ENCODE measurements around the gene SLC5A3. TPM values are rescaled to one million over a fixed set of nuclear protein-coding genes. Genes with fewer than 3 reads are reported as not detected.

The SLC5A3 gene
- total and polyA plus RNA-seq, 2 of the 8 experiments (the other 6 are each of a cell fraction or from before 2014, with no cell fraction given): 4.0 to 19.4 TPM

DNA sequence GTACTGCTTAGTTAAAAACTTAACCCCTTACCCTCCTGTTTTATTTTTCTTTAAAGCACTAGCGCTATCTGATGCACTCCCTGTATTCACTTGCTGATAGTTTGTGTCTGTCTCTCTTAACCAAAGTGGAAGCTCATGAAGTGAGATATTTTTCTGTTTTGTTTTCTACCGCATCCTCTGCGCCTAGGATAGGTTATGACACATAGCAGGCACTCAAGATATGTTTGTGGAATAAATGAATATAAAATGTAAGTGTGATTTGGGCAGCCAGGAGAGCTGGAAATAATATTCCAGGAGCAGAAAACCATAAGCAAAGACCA, 49.0 kb upstream of the SLC5A3 start:
- no peak overlapping the region for H3K4me3 ChIP-seq (ENCODE audit: extremely low read depth in 1 of 4, insufficient read depth in 2 of 4, low read depth in 3 of 4, low read length in 4 of 4)
- DNase-seq (ENCODE audit: low read depth in 1 of 2, low spot score in 2 of 2) (no peak), FAIRE-seq (no peak)
- H4K5ac ChIP-seq (ENCODE audit: insufficient read length, low read depth, low read length): no peak overlapping the region
- 94% methylated on average over 3 of the region's 3 CpGs; no CpG with 5 or more reads in 1 of the 2 experiments for WGBS, 2 experiments (ENCODE audit: extremely low coverage in 1 of 2, insufficient coverage in 1 of 2, insufficient read length in 1 of 2, insufficient replicate concordance in 2 of 2, low coverage in 1 of 2, low lambda C conversion rate in 2 of 2, missing lambda C conversion rate in 1 of 2)
- H3K4ac ChIP-seq (replicated peaks; ENCODE audit: insufficient read length, low read depth, low read length): no peak overlapping the region
- TF ChIP-seq POLR2A (IDR thresholded peaks at IDR 0.05; ENCODE audit: control extremely low read depth in 1 of 2, low read depth in 2 of 2, low read length in 2 of 2) (no peak), CREB1 (IDR thresholded peaks at IDR 0.05) (no peak), CBX5 (IDR thresholded peaks at IDR 0.05; ENCODE audit: low read depth, low read length) (no peak), SP4 (IDR thresholded peaks at IDR 0.05; ENCODE audit: low read length) (no peak)
- no peaks in the 10 kb centered on the region for H3K79me1 ChIP-seq (ENCODE audit: low read depth, low read length)
- no peak overlapping the region for H3K18ac ChIP-seq (ENCODE audit: extremely low read depth, low read length)
- no peak overlapping the region for H3K23ac ChIP-seq (ENCODE audit: insufficient read length)
- no peaks in the 10 kb centered on the region for H3K27me3 ChIP-seq (replicated peaks in 1 of 4; ENCODE audit: control insufficient read depth in 3 of 4, extremely low read depth in 1 of 4, insufficient read depth in 3 of 4, low read length in 3 of 4)
- H4K20me1 ChIP-seq (replicated peaks in 1 of 2; ENCODE audit: control insufficient read depth in 1 of 2, insufficient read depth in 2 of 2, low read length in 2 of 2): no peaks in the 10 kb centered on the region
- no peak overlapping the region for H3K14ac ChIP-seq (ENCODE audit: insufficient read length)
- H2AFZ ChIP-seq (ENCODE audit: low read length): no peak overlapping the region
- no peak overlapping the region for H3K4me2 ChIP-seq (ENCODE audit: insufficient read depth in 1 of 2, low read depth in 2 of 2, low read length in 2 of 2)
- no peaks in the 10 kb centered on the region for H3K9me3 ChIP-seq (ENCODE audit: insufficient read depth in 2 of 2, low read depth in 1 of 2, low read length in 1 of 2)
- no peak overlapping the region for H4K8ac ChIP-seq (ENCODE audit: extremely low read depth, insufficient read depth, low read length)
- H3K4me1 ChIP-seq (replicated peaks in 1 of 4; ENCODE audit: control insufficient read depth in 3 of 4, insufficient read depth in 4 of 4, low read length in 3 of 4): peaks cover 0 to 8% (median 2%) of the 10 kb centered on the region in 4 experiments; a peak in 2 of 7 replicates
- H2BK15ac ChIP-seq (ENCODE audit: low read length): no peak overlapping the region
- H3K27ac ChIP-seq (ENCODE audit: low read depth, low read length): no peak overlapping the region
- H2BK120ac ChIP-seq (replicated peaks; ENCODE audit: low read depth, low read length): no peak overlapping the region
- no peak overlapping the region for H4K91ac ChIP-seq (replicated peaks; ENCODE audit: insufficient read length, low read length)
- no peak overlapping the region for H3K9ac ChIP-seq (replicated peaks in 1 of 4; ENCODE audit: extremely low read depth in 1 of 4, low read depth in 3 of 4, low read length in 3 of 4)
- H2BK12ac ChIP-seq (ENCODE audit: low read depth, low read length): no peak overlapping the region
- H3K56ac ChIP-seq (replicated peaks; ENCODE audit: insufficient read length, low read depth, low read length): no peak overlapping the region
- H2BK20ac ChIP-seq (ENCODE audit: low read length): no peak overlapping the region
- CTCF ChIA-PET (ENCODE audit: partially characterized antibody): interaction anchor here (0.6 to 1.9 kb wide), 2 partner anchors 8 to 101 kb away, joined by 3 to 6 read pairs; no protein-coding TSS in a partner anchor
- H2BK5ac ChIP-seq (ENCODE audit: low read depth, low read length): no peak overlapping the region
- H3K36me3 ChIP-seq (ENCODE audit: control insufficient read depth in 2 of 4, insufficient read depth in 4 of 4, low read length in 3 of 4): no peaks in the 10 kb centered on the region
- no peak overlapping the region; the same call in 1 of the 2 replicates for H2AK5ac ChIP-seq (ENCODE audit: low read depth, low read length)
- no peaks in the 10 kb centered on the region for H3K23me2 ChIP-seq (ENCODE audit: low read depth, low read length)
- no peaks in the 10 kb centered on the region for H3K79me2 ChIP-seq (ENCODE audit: control insufficient read depth in 1 of 2, insufficient read depth in 2 of 2, low read length in 2 of 2)
- POLR2A ChIA-PET (ENCODE audit: partially characterized antibody): interaction anchor here (1.0 kb wide), 1 partner anchor 20 kb away, joined by 3 read pairs; no protein-coding TSS in a partner anchor
